Keratinocyte (primary cell): ENCODE data around the gene AKAIN1. TPM values are rescaled to one million over a fixed set of nuclear protein-coding genes. Genes with fewer than 3 reads are reported as not detected.

ENCODE experiments used
- DNase-seq: peaks from one replicate; pipeline ENCODE4 v3.0.0-alpha.2; 2011; ENCODE audit warnings: low read depth, missing footprints, low spot score
- FAIRE-seq: peaks from 2 replicates; lab custom pipeline; 2011; peaks lifted over from hg19 to GRCh38; lab: Jason Lieb, UNC
- H2AFZ ChIP-seq: 2 replicates; pipeline ENCODE4 v1.6.0; 2012; ENCODE audit warnings: low read length, control low read depth, inconsistent platforms; ENCODE audit not compliant: control insufficient read depth
- H3K27ac ChIP-seq: 2 replicates; pipeline ENCODE4 v1.5.1; 2011; ENCODE audit warnings: low read length; ENCODE audit not compliant: control insufficient read depth, insufficient read depth
- H3K27me3 ChIP-seq: 3 replicates; pipeline ENCODE4 v1.6.0; 2011; ENCODE audit warnings: low read length; ENCODE audit not compliant: control insufficient read depth, insufficient read depth; ENCODE audit errors: extremely low read depth
- H3K36me3 ChIP-seq, 2 experiments: 2 replicates in 1 of 2; 3 replicates in 1 of 2; pipeline ENCODE4 v1.5.1; 2011; ENCODE audit warnings: low read length in 2 of 2, mild to moderate bottlenecking in 1 of 2; ENCODE audit not compliant: control insufficient read depth in 2 of 2, insufficient read depth in 2 of 2; ENCODE audit errors: extremely low read depth in 1 of 2
- H3K4me1 ChIP-seq: 3 replicates; pipeline ENCODE4 v1.5.1; 2011; ENCODE audit warnings: low read length; ENCODE audit not compliant: control insufficient read depth, insufficient read depth; ENCODE audit errors: extremely low read depth
- H3K4me2 ChIP-seq: 3 replicates; pipeline ENCODE4 v1.6.0; 2011; ENCODE audit warnings: low read depth, low read length; ENCODE audit not compliant: control insufficient read depth, insufficient read depth; ENCODE audit errors: extremely low read depth
- H3K4me3 ChIP-seq, 3 experiments: fragments of 200-600 bp in 1 of 3; sonication (generic) in 1 of 3; 2 replicates in 2 of 3; 3 replicates in 1 of 3; pipeline ENCODE4 v1.5.1; 2011 to 2016; ENCODE audit warnings: low read length in 3 of 3, mild to moderate bottlenecking in 3 of 3, control low read depth in 2 of 3, inconsistent platforms in 1 of 3, low read depth in 1 of 3, mixed read lengths in 1 of 3, mixed run types in 1 of 3, moderate library complexity in 1 of 3; ENCODE audit not compliant: control insufficient read depth in 2 of 3, insufficient read depth in 2 of 3; ENCODE audit errors: extremely low read depth in 1 of 3
- H3K79me2 ChIP-seq: 2 replicates; pipeline ENCODE4 v1.6.0; 2012; ENCODE audit warnings: low read length; ENCODE audit not compliant: control insufficient read depth, insufficient read depth
- H3K9ac ChIP-seq: 3 replicates; pipeline ENCODE4 v1.6.0; 2011; ENCODE audit warnings: low read length; ENCODE audit not compliant: control insufficient read depth, insufficient read depth; ENCODE audit errors: extremely low read depth
- H3K9me1 ChIP-seq: 3 replicates; pipeline ENCODE4 v1.6.0; 2011; ENCODE audit warnings: low read length; ENCODE audit not compliant: control insufficient read depth, insufficient read depth; ENCODE audit errors: extremely low read depth
- H3K9me3 ChIP-seq: 2 replicates; pipeline ENCODE4 v1.5.1; 2012; ENCODE audit warnings: low read depth, low read length; ENCODE audit not compliant: control insufficient read depth
- H4K20me1 ChIP-seq: 3 replicates; pipeline ENCODE4 v1.6.0; 2011; ENCODE audit warnings: low read length; ENCODE audit not compliant: control insufficient read depth, insufficient read depth; ENCODE audit errors: extremely low read depth
- EZH2 ChIP-seq: IDR thresholded peaks from one replicate; pipeline ENCODE4 v1.6.1; 2012; ENCODE audit warnings: inconsistent platforms, mild to moderate bottlenecking, low read length, moderate library complexity
- dilution Hi-C: fragments of 300-500 bp; cut with MboI; formaldehyde crosslinking; loops from one replicate; pipeline ENCODE4 v1.7.0; 2020; ENCODE audit warnings: low sequenced_read_pairs; ENCODE audit not compliant: extremely low pct_ligation_motif_present
- polyA plus RNA-seq, 5 experiments: library from polyadenylated mRNA; depleted of rRNA in 3 of 5; stranded (reverse) in 3 of 5; stranded (forward) in 1 of 5; unstranded in 1 of 5; fragments of >200 nt; gene quantifications; 1 replicate in 1 of 5; 2 replicates in 3 of 5; 3 replicates in 1 of 5; pipeline versions ENCODE4 v1.2.1 to v1.2.3, GENCODE V29; 2011 to 2012; ENCODE audit warnings: missing spikeins in 2 of 5, low read depth in 1 of 5, low replicate concordance in 1 of 5
- TF ChIP-seq, protein P1 (sequence below), 3 experiments: IDR thresholded peaks in 1 of 3; conservative IDR thresholded peaks in 1 of 3; optimal IDR thresholded peaks in 1 of 3; 2 replicates in 2 of 3; 3 replicates in 1 of 3; pipeline versions ENCODE3 to v1.5.1; 2011; ENCODE audit warnings: low read length in 3 of 3, mild to moderate bottlenecking in 3 of 3, moderate library complexity in 2 of 3, control low read depth in 1 of 3, inconsistent platforms in 1 of 3; ENCODE audit not compliant: insufficient read depth in 2 of 3; ENCODE audit errors: extremely low read depth in 1 of 3

Gene AKAIN1
- polyA plus RNA-seq, 1 donor (not counting 4 experiments of a cell fraction or from before 2014, with no cell fraction given): not detected

DNA sequence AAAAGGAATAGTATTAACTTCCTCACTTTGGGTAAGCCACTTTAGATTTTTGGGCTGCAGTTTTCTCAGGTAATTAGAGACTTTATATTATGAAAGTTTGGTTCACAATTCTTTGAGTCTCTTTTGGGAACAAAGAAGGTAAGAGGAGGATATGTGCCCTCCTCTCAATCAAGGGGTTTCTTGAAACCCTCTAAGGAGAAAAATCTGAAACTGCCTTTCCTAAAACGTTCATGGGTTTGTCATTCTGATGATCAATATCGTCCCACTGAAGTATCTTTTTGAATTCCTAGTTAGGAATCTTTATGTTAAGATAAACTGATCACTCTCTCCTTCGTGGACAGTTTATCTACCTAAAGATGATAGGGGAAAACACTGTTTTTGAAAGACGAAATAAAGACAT lies 42.4 kb upstream of the AKAIN1 start:
- no peak for FAIRE-seq

DNA sequence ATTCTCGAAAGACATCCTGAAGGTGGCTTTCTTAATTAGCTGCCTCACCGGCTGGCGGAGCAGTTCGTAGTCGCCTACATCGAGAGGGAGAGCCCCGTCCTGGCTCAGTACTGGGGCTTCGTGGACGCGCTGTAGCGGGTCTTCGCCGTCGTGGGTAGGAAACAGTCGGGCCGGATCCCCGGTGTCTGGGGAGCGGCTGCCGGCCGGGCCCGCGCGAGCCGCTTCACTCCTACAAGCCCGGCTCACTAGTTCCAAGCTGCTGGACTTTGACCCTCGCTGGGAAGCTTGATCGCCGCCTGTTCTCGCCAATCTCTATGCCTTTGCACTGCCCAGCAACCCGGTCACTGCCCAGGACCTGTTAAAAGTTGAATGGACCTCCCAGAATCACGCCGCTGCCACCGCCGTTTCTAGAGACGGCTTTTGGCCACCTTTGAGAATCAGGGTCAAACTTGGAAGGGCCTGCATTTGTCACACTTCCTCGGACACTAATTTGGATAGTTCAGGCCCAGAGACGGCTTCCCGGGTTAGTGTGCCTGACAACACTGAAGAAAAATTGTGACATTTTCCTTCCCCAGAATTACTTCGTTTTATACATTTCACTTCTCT lies 41.4 kb upstream of the AKAIN1 start:
- H3K9me1 ChIP-seq: no peaks in the 10 kb centered on the region
- H4K20me1 ChIP-seq: no peaks in the 10 kb centered on the region
- peaks cover 0 to 3% of the 10 kb centered on the region in 2 experiments for H3K36me3 ChIP-seq
- dilution Hi-C loops: no loop called here
- H3K27ac ChIP-seq: peak overlapping the region; percentile 91
- H2AFZ ChIP-seq: peak overlapping the region; percentile 94
- no peaks in the 10 kb centered on the region for H3K27me3 ChIP-seq
- H3K79me2 ChIP-seq: peaks cover 28% of the 10 kb centered on the region
- TF ChIP-seq, protein P1, sequence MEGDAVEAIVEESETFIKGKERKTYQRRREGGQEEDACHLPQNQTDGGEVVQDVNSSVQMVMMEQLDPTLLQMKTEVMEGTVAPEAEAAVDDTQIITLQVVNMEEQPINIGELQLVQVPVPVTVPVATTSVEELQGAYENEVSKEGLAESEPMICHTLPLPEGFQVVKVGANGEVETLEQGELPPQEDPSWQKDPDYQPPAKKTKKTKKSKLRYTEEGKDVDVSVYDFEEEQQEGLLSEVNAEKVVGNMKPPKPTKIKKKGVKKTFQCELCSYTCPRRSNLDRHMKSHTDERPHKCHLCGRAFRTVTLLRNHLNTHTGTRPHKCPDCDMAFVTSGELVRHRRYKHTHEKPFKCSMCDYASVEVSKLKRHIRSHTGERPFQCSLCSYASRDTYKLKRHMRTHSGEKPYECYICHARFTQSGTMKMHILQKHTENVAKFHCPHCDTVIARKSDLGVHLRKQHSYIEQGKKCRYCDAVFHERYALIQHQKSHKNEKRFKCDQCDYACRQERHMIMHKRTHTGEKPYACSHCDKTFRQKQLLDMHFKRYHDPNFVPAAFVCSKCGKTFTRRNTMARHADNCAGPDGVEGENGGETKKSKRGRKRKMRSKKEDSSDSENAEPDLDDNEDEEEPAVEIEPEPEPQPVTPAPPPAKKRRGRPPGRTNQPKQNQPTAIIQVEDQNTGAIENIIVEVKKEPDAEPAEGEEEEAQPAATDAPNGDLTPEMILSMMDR (optimal IDR thresholded peaks at IDR 0.05 in 1 of 3, IDR thresholded peaks at IDR 0.05 in 1 of 3, conservative IDR thresholded peaks at IDR 0.05 in 1 of 3; ENCODE audit: extremely low read depth in 1 of 3, insufficient read depth in 2 of 3, low read length in 3 of 3): no peak
- H3K4me3 ChIP-seq: peak overlapping the region; percentile 75 to 91 (median 81)
- peaks cover 5% of the 10 kb centered on the region for H3K4me1 ChIP-seq
- FAIRE-seq: no peak
- H3K9ac ChIP-seq: peak overlapping the region; percentile 89
- no peaks in the 10 kb centered on the region for H3K9me3 ChIP-seq
- H3K4me2 ChIP-seq: peak overlapping the region; percentile 63
- DNase-seq: no peak

More for the DNA sequence above, 42.4 kb upstream of the AKAIN1 start:
- no peak overlapping the region for H2AFZ ChIP-seq
- H3K79me2 ChIP-seq: peaks cover 28% of the 10 kb centered on the region
- dilution Hi-C loops: no loop called here
- peak overlapping the region; percentile 63 for H3K4me2 ChIP-seq
- peak overlapping the region; percentile 75 to 91 (median 81) for H3K4me3 ChIP-seq
- no peak for TF ChIP-seq EZH2
- TF ChIP-seq, protein P1 (optimal IDR thresholded peaks at IDR 0.05 in 1 of 3, IDR thresholded peaks at IDR 0.05 in 1 of 3, conservative IDR thresholded peaks at IDR 0.05 in 1 of 3; ENCODE audit: extremely low read depth in 1 of 3, insufficient read depth in 2 of 3, low read length in 3 of 3): no peak
- no peak for DNase-seq
- H3K9me3 ChIP-seq: no peaks in the 10 kb centered on the region
- no peaks in the 10 kb centered on the region for H3K9me1 ChIP-seq
- H3K27ac ChIP-seq: no peak overlapping the region
- H3K36me3 ChIP-seq: peaks cover 0 to 3% of the 10 kb centered on the region in 2 experiments
- no peaks in the 10 kb centered on the region for H3K27me3 ChIP-seq
- no peaks in the 10 kb centered on the region for H4K20me1 ChIP-seq
- peaks cover 5% of the 10 kb centered on the region for H3K4me1 ChIP-seq
- no peak overlapping the region for H3K9ac ChIP-seq
